NCI-H1694 (cell line): ENCODE results near the gene IGLL5.

Experiments used
- DNase-seq: peaks from one replicate; lab custom pipeline; 2025; lab: John Stamatoyannopoulos, UW

The IGLL5 gene

GRCh38 chr22:22927196-22927887 lies 39.7 kb downstream of the IGLL5 start:
- DNase-seq, result no peak

GRCh38 chr22:22927888-22928665 lies 40.5 kb downstream of the IGLL5 start:
- DNase-seq, result no peak

GRCh38 chr22:22928666-22929380 lies 41.2 kb downstream of the IGLL5 start:
- no peak for DNase-seq

DNA sequence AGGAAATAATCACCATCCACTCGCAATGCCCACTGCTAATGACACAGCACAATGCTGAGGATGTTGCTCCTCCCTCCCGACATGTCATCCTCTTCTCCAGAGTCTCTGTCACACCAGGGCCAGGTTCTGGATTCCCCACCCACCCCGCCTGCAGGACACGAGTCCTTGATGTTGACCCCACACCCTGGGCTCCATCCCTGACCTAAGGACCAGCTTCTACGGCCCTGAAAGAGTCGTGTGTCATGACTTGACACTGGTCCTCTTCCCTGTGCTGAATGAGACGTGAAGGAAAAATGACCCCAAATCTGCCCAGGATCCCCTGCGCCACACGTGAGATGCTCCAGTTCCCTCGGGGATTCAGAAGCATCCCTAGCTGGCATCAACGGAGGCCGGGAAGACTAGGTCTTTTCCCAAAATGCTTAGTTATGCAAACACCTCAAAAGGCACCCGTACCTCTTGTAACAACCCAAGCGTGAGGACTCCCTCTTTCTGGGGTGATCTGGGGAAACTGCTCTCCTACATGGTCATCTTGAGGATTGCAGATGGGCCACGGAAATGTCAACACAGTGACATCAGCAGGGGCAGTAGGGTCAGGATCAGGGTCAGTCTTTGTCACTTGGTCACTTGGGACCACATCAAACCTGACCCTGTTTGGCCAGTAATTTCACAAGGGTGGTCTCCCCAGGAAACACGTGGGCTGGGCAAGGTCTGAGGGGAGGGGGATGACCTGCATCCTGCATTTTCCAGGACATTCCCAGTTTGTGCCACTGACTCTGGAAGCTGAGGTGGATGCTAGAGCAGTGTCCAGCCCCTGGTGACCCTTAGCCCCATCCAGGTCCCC lies 42.0 kb downstream of the IGLL5 start:
- DNase-seq, result no peak

DNA sequence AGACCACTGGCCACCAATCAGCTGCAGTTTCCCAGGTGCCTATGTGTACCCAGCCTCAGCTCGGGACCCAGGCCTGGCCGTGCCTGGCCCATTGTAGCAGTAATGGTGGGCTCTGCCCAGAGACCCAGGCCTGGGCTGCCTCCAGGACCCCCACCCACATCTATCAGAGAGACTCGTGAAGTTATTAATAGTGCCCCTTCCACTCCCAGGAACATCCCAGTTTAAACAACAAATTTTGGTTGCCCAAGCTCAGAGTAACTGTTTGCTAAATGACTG lies 42.5 kb downstream of the IGLL5 start:
- DNase-seq, result no peak

- DNase-seq, result no peak
Measured at GRCh38 chr22:22930571-22931556, 43.2 kb downstream of the IGLL5 start.

DNA sequence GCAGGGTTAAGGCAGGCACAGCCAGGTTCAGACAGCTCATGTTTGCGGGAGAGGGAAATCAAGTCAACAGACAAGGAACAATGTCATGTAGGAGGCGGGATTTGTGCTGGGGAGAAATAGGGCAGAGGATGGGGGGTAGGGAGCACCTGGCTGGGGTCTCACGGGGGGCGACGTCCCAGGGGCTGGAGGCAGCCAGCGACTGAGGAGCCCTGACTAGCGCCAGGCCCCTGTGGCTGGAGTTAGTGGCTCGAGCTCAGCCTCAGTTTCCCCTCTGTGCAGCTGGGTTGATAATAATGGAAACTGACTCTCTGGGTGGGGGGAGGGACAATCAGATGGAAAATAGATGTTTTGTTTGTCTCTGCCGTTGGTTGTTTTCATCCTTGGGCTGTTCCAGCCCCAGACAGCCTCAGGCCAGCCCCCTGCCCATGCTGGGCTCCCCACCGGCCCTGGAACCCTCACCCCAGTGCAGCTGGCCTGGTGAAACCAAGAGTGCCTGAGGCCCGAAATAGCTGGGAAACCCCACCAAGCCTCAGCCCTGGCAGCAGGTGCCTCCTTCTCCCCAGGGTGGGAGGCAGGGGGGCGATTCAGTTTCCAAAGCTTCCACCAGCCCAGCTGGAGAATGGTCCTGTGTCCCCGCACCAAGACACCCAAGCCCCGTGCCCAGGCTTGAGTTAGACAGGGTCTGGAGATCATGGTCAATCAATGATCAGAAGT lies 44.1 kb downstream of the IGLL5 start:
- DNase-seq, result no peak

- no peak for DNase-seq
Measured at GRCh38 chr22:22932512-22932941, 44.9 kb downstream of the IGLL5 start.

DNA sequence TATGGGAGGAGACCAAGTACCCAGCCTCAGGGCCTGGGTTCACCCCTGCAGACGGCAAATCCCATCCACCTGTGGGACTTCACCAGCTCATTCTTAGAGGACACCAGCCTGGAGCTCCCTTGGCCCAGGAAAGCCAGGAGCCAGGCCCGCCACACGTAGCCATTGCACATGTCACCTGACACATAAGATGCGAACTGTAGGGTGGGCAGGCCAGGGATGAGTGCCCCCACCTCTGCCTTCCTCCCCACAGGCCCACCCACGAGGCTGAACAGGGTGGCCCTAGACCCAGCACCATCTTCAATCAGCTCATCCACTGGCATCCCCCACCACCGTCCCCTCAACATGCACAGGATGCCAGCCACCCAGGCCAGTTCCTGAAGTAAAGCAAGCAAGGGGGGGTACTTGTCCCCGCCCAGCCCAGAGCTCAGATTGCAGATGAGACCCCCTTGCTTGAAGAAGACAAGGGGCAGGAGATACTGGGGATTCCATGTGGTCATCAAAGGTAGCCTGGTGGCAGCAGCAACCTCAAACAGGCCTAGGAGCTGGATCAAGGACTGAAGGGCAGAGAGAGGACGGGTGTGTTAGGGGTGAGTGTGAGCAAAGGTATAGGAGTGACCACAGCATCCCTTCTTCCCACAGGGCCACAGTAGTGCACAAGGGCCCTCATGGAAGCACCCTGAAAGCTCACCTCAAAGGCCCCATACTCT lies 45.6 kb downstream of the IGLL5 start:
- DNase-seq, result no peak

- DNase-seq, result no peak
Measured at GRCh38 chr22:22933807-22934542, 46.4 kb downstream of the IGLL5 start.

- no peak for DNase-seq
Measured at GRCh38 chr22:22934543-22935055, 47.0 kb downstream of the IGLL5 start.

- no peak for DNase-seq
Measured at GRCh38 chr22:22935056-22935545, 47.5 kb downstream of the IGLL5 start.

DNA sequence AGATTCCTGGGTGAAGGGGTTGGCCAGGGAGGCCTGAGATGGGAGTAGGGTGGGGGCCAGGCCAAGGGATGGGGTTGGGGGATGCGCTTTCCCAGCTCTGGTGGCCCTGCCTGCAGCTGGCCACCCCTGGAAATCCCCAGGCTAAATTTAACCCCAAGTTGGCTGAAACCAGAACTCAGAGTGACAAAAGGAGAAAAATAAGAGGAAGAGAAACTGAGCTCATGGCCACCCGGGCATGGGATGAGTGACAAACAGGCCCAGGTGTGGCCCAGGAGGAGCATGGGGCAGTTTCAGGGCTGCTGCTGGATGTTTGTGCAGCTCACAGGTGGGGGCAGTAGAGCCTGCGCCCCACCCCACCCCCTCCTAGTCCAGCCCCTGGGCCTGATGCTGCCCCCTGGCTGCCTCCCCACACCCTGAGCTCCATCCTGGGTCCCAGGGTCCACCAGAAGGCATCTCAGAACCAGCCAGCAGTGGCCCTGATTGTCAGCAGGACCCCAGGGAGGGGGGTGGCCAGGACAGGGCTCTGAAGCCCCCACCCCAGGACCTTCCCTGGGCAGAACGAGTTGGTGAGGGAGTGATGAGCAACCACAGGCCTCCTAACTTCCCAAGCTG lies 48.0 kb downstream of the IGLL5 start:
- no peak for DNase-seq

DNA sequence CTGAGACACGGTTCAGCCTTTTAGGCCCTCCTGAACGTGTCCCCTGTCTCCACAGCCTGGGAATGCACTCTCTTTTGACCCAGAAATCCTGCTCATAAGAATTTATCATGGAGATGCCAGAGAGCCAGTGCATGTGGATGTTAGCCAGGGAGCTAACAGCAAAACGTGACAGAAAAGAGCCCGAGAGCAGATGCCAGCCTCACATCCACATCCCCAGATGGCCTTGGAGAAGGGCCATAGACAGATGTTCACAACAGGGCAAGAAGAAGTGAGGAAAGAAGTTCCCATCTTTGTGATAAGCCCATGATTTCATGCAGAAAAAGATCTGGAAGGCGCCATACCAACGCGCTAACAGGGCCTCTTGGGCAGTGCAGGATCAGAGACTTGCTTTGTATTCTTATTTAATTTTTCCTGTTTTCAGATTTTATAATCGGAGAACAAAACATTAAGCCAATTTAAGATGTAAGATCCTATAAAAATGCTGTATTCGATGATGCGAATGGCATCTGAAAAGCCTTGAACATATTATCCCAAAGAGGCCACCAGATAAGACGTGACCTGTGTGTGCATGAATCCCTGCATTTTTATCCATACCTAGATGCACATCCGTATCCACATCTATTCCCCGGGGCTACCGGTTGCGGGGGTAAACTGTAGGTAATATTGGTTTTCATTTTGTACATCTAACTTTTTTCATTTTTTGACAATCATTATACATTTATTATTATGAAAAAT lies 48.7 kb downstream of the IGLL5 start:
- peak; percentile 36 for DNase-seq

DNA sequence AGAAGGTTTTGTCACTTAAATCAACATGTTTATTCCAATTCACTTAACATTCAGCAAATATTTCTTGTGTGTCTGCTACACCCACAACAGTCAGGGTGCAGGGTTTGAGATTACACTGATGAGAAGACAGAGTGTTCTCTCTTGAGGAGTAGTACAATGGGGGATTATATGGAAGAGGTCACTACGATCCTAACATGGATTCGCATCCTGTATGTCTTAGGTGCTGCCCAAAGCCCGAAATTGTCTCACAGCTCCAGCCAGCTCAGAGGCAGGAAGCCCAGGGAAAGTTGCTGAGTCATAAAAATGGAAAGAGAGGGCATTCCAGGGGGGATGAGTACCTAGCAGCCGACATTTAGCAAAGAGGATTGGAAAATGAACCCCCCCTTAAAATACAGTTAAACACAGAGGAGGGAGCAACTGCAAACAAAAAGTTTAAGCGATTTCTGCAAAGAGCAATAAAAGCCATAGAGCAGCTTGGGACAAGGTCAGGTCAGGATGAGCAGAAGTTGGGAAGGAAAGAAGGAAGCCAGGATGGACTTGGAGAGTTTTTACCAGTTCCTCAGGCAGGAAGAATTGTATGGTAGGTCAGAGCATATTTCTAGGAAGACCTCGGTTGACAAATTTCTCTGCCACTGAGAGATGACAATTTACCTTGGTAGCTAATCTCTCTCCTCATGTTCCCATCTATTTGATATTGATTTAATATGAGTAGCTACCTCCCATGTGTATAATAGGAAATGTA lies 49.5 kb downstream of the IGLL5 start:
- no peak for DNase-seq

GRCh38 chr22:22937894-22938480 lies 50.4 kb downstream of the IGLL5 start:
- DNase-seq, result no peak
